Subcutaneous abdominal adipose tissue (tissue), 5 donors: Measurements from ENCODE around the gene APOB.
"Not testable (repeated sequence)": the region's sequence is repeated elsewhere in the genome, so short reads cannot be mapped to it uniquely, and the experiment has no call there.

Source experiments
- H3K27ac ChIP-seq: one replicate; pipeline ENCODE4 v1.7.0; 2013; ENCODE audit warnings: low read depth, mild to moderate bottlenecking, inconsistent platforms, low read length, moderate library complexity
- H3K27me3 ChIP-seq, 5 donors: one replicate each; pipeline ENCODE4 v1.7.0; 2013; ENCODE audit warnings: low read length in 5 of 5, inconsistent platforms in 1 of 5; ENCODE audit not compliant: control insufficient read depth in 5 of 5, insufficient read depth in 4 of 5
- H3K36me3 ChIP-seq, 5 donors: one replicate each; pipeline ENCODE4 v1.7.0; 2013; ENCODE audit warnings: low read length in 5 of 5; ENCODE audit not compliant: control insufficient read depth in 5 of 5, insufficient read depth in 5 of 5
- H3K4me1 ChIP-seq, 5 donors: one replicate each; pipeline ENCODE4 v1.7.0; 2013; ENCODE audit warnings: low read length in 5 of 5, mild to moderate bottlenecking in 3 of 5, moderate library complexity in 1 of 5; ENCODE audit not compliant: control insufficient read depth in 5 of 5, insufficient read depth in 5 of 5
- H3K4me3 ChIP-seq, 5 donors: one replicate each; pipeline ENCODE4 v1.7.0; 2013; ENCODE audit warnings: low read length in 5 of 5, low read depth in 1 of 5
- H3K9ac ChIP-seq, 5 donors: one replicate each; pipeline ENCODE4 v1.7.0; 2013; ENCODE audit warnings: low read length in 5 of 5, mild to moderate bottlenecking in 4 of 5, moderate library complexity in 3 of 5
- H3K9me3 ChIP-seq, 5 donors: one replicate each; pipeline ENCODE4 v1.7.0; 2013; ENCODE audit warnings: low read length in 5 of 5; ENCODE audit not compliant: control insufficient read depth in 5 of 5
- donor health status: healthy.
- donor health status: healthy.
- donor health status: healthy.
- donor health status: healthy.
- donor health status: healthy.

The APOB gene

DNA sequence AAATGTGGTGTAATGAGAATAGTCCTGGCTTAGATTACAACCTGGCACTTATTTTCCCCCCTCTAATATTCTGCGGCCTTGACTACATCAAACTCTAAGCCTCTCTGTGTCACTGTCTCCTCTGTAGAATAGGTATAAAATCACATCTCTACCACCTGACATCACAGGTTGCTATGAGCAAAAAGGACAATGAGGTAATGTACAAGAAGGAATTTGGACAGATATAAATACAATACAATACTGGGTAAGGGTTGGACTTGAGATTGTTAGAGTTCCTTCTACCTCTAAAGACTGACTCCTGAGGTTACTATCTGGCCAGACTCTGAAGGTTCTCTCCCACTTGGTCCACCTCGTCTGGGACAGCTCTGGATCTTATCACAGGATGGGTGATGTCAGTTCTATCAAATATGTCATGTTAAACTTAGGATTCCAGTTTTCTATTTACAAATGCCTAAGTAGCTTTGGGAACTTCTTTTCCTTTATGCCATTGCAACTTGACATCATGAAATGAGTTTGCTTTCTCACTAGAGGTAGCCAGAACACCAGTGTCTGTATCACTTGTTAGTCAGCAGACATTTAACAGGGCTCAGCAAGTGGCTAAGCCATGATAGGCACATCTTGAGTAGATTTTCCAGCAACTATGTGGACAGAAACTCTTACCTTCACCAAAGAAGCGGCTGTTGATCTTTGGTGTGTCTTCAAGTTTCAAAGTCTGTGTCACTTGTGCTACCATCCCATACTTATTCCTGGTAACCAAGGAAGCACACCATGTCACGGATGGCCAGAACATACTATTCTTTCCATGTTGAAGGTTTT is 9.5 kb downstream of the APOB start:
- no peak overlapping the region for H3K27ac ChIP-seq
- H3K9ac ChIP-seq: no peak overlapping the region
- no peak overlapping the region for H3K4me3 ChIP-seq
- H3K36me3 ChIP-seq: peaks cover 0 to 33% (median 12%) of the 10 kb centered on the region in 5 donors
- no peaks in the 10 kb centered on the region for H3K9me3 ChIP-seq
- H3K4me1 ChIP-seq: peaks cover 0 to 7% (median 6%) of the 10 kb centered on the region in 5 donors
- H3K27me3 ChIP-seq: no peaks in the 10 kb centered on the region

DNA sequence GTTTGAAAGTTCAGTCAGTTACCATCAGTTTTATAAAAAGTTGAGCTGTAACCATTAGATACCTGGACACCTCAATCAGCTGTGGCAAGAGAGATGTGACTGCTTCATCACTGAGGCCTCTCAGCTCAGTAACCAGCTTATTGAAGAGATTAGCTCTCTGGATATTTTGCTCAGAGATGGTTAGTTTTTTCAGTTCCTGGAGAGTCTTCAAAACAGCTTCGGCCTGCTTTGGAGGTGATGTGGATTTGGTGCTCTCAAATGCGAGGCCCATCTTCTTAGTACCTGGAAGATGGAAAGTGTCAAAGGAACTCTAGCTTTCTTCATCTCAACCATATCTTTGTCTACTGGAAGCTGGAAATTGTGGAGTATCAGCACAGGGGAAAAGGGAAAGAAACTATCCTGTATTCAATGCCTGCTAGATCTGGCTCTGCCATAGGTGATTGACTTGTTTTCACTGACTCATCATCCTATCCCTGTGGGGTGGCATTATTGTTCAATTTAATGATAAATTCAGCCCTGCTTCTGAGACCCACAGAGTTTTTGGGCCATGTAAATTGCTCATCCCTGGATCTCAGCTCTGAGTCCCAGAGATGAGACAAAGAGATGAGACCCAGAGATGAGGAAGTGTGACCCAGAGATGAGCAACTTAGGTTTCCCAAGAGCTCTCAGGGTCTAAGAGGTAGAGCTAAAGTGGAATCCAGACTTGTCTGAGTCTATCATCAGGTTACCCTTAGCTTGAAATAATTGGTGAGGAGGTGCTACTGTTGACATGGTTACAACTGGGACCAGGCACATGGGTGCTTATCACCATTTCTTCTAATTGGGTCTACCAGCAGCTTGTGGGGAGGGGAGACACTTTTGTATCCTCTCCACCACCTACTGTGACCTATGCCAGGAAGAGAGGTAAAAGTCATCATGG is 10.4 kb downstream of the APOB start:
- H3K9me3 ChIP-seq: no peaks in the 10 kb centered on the region
- H3K27ac ChIP-seq: no peak overlapping the region
- no peak overlapping the region for H3K9ac ChIP-seq

DNA sequence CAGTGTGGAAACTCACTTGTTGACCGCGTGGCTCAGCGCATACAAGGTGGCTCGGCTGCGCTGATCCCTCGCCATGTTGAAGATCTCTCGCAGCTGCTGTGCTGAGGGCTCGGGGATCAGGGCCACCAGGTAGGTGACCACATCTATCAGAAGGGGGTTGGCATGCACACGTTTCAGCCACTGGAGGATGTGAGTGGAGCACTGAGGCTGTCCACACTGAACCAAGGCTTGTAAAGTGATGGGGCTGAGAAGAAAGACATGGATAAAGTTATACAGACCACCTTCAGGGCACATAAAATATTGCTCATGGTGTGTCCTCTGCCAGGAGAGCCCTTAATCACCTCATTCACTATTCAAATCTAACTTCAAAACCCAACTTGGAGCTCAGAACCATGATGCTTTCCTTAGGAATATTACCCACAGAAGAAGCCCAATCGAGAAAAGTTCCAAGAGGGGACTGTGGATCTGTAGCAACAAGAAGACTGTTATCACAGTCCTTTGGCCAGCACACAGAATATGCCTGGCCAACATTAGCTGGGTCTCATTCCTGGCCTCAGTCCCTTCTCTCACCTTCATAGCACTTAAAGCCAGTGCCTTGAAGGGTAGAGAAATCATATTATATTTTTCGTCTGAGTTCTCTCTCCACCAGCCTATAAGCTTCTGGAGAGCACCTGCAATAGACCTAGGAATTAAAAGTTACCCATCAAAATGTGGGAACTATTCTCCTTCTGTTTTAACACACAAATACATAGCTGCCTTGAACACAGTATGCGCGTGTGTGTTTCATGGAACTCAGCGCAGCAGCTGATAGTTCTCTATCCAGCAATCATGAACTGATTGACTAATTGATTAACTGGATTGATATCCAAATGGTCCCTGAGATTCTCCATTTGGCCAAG is 11.3 kb downstream of the APOB start:
- H3K4me1 ChIP-seq: no peaks in the 10 kb centered on the region
- no peaks in the 10 kb centered on the region for H3K9me3 ChIP-seq
- H3K9ac ChIP-seq: no peak overlapping the region
- no peak overlapping the region for H3K27ac ChIP-seq
- no peaks in the 10 kb centered on the region for H3K27me3 ChIP-seq
- no peak overlapping the region for H3K4me3 ChIP-seq
- peaks cover 0 to 44% (median 17%) of the 10 kb centered on the region in 5 donors for H3K36me3 ChIP-seq

More for the DNA sequence above, 10.4 kb downstream of the APOB start:
- Histone ChIP-seq H3K36me3 (peaks cover 0 to 36% (median 12%) of the 10 kb centered on the region in 5 donors), H3K4me3 (no peak overlapping the region), H3K27me3 (no peaks in the 10 kb centered on the region), H3K4me1 (peaks cover 0 to 1% (median 0%) of the 10 kb centered on the region in 5 donors)

DNA sequence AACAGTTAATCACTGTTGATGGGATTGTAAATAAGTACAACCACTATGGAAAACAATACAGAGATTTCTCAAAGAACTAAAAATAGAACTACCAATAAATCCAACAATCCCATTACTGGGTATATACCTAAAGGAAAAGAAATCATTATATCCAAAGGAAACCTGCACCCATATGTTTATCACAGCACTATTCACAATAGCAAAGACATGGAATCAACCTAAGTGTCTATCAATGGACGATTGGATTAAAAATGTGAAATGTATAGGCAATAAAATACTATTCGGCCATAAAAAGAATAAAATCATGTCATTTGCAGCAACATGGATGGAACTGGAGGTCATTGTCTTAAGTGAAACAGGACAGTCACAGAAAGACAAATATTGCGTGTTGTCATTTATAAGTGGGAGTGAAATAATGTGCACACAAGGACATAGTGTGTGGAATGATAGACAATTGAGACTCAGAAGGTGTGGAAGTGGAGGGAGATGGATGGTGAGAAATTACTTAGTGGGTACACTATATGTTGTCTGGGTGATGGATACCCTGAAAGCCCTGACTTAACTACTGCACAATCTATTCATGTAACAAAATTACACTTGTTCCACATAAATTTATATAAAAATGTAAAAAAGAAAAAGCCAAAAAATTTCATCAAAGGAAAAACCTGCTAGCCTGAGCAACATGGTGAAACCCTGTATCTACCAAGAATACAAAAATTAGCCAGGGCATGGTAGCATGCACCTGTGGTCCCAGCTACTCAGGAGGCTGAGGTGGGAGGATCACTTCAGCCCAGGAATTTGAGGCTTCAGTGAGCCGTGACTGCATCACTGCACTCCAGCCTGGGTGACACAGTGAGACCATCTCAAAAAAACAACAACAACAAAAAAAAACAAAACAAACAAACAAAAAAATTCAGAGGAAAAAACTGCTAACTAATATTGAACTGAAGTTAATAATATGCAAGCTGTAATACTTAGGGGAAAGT is 12.6 kb downstream of the APOB start:
- Histone ChIP-seq H3K9ac (no peak overlapping the region), H3K4me3 (no peak overlapping the region)

DNA sequence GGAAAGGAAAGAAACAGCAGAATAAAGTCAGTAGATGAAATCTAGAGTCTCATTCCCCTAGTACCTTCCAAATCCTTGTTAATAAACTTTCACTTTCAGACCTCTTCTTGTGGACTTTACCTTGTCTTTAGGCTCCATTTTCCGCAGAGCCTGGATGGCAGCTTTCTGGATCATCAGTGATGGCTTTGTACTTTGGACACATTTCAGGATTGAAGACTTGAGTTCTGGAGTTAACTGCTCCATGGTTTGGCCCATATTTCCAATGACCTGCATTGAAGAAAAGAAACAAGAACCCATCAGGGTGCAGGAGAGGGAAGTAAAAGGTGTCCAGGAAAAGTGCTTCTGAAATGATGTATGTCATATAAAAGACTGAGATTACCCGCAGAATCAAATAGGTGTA is 14.4 kb downstream of the APOB start:
- peaks cover 0 to 42% (median 9%) of the 10 kb centered on the region in 5 donors for H3K36me3 ChIP-seq

More for the DNA sequence above, 12.6 kb downstream of the APOB start:
- no peaks in the 10 kb centered on the region for H3K4me1 ChIP-seq
- no peaks in the 10 kb centered on the region for H3K9me3 ChIP-seq
- H3K27ac ChIP-seq: no peak overlapping the region
- no peaks in the 10 kb centered on the region for H3K27me3 ChIP-seq
- peaks cover 0 to 42% (median 12%) of the 10 kb centered on the region in 5 donors for H3K36me3 ChIP-seq

DNA sequence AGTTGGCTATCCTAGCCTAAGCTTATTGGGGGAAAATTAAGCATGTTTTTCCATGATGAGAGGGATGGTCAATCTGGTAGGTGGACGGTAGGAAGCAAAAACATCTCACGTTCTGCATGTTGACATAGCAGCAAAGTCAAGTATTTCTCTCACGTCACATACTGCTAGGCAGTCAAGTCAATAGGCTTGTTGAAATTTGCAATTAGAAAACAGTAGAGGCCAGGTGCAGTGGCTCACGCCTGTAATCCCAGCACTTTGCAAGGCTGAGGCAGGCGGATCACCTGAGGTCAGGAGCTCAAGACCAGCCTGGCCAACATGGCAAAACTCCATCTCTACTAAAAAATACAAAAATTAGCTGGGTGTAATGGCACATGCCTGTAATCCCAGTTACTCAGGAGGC is 14.9 kb downstream of the APOB start:
- H3K36me3 ChIP-seq: peaks cover 0 to 42% (median 8%) of the 10 kb centered on the region in 5 donors
- H3K9me3 ChIP-seq, H3K27me3 ChIP-seq, H3K27ac ChIP-seq, H3K9ac ChIP-seq, H3K4me1 ChIP-seq, H3K4me3 ChIP-seq: not testable (repeated sequence)

More for the DNA sequence above, 14.4 kb downstream of the APOB start:
- no peak overlapping the region for H3K9ac ChIP-seq
- no peak overlapping the region for H3K4me3 ChIP-seq
- no peak overlapping the region for H3K27ac ChIP-seq
- no peaks in the 10 kb centered on the region for H3K9me3 ChIP-seq
- no peaks in the 10 kb centered on the region for H3K4me1 ChIP-seq
- no peaks in the 10 kb centered on the region for H3K27me3 ChIP-seq

DNA sequence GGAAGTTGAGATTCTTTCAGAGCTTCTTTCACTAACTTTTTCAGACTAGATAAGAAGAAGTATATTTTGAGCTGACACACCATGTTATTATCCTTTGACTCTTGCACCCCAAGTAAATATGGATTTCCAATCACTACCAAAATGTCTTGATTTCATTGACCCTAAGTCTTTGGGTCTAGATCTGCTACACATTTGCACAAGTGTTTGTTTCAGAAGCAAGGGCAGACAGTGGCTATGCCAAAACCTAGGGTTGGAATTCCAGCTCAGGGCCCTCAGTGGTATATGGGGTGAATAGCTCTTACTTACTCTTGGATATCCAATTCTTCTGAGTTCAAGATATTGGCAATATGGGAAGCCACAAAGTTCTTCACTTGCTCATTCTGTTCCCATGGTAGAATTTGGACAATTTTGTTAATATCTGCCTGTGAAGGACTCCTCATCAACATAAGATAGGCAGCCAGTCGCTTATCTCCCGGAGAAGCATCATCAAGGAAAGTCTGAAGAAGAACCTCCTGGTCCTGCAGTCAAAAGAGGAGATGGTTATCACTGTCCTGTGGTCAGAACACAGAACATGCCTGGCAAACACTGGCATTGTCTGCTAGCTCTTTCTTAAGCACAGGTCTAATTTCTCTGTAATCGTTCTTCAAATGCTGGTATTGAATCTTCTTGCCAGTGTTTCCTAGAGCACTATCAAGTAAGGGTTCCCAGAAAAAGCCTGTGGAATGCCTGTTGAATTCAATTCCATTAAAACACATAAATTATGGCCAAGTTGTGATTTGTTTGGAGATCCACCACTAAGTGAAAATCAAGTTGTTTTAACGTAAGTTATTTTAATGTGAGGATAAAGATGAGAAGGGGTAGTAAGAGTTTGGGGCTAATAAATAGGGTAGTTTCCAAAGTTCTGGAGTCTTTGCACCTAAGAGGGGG is 15.6 kb downstream of the APOB start:
- no peaks in the 10 kb centered on the region for H3K9me3 ChIP-seq
- no peaks in the 10 kb centered on the region for H3K4me1 ChIP-seq
- peaks cover 0 to 42% (median 6%) of the 10 kb centered on the region in 5 donors for H3K36me3 ChIP-seq
- no peaks in the 10 kb centered on the region for H3K27me3 ChIP-seq
- no peak overlapping the region for H3K9ac ChIP-seq
- no peak overlapping the region for H3K27ac ChIP-seq
- H3K4me3 ChIP-seq: no peak overlapping the region

DNA sequence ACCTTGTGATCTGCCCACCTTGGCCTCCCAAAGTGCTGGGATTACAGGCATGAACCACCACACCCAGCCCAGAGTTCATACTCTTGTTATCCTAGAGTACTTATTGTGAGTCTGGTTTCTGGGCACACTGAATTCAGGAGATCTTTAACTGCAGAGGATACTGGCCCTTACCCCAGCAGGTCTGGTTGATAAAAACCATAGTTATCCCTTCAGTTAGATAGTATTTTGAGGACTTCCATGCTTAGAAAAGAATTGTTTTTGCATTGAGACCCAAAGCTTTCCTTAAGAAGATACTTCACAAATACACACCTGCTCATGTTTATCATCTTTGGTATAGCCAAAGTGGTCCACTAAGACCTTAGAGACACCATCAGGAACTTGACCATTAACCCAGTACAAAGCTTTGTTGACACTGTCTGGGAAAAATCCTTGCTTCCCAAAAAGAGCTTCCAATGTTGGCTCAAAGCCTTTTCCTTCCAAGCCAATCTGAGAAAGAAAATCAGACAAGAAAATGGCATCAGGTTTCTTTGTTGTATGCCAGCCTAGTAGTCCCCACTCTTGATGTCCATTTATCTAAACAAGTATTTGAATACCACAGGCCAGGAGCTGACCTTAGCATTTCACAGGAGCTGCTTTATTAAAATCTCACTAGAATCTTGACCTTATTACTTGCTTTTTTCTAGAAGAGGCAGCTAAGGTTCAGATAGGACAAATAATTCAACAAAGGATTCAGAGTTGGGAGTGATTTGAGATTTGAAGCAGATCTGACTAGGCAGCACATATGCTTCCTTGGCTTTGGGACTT is 17.2 kb downstream of the APOB start:
- H3K9ac ChIP-seq: no peak overlapping the region

More for the DNA sequence above, 17.2 kb downstream of the APOB start:
- Histone ChIP-seq H3K4me1 (no peaks in the 10 kb centered on the region), H3K4me3 (no peak overlapping the region), H3K36me3 (peaks cover 0 to 30% (median 3%) of the 10 kb centered on the region in 5 donors), H3K27me3 (no peaks in the 10 kb centered on the region), H3K9me3 (no peaks in the 10 kb centered on the region), H3K27ac (no peak overlapping the region)
